IPS DF 19.7 (cell line): ENCODE results near the gene CCDC50.

Experiments used
- DNase-seq: peaks from one replicate; pipeline ENCODE4 v3.0.0-alpha.2; 2013; ENCODE audit warnings: low read depth, low spot score

Gene CCDC50

DNA sequence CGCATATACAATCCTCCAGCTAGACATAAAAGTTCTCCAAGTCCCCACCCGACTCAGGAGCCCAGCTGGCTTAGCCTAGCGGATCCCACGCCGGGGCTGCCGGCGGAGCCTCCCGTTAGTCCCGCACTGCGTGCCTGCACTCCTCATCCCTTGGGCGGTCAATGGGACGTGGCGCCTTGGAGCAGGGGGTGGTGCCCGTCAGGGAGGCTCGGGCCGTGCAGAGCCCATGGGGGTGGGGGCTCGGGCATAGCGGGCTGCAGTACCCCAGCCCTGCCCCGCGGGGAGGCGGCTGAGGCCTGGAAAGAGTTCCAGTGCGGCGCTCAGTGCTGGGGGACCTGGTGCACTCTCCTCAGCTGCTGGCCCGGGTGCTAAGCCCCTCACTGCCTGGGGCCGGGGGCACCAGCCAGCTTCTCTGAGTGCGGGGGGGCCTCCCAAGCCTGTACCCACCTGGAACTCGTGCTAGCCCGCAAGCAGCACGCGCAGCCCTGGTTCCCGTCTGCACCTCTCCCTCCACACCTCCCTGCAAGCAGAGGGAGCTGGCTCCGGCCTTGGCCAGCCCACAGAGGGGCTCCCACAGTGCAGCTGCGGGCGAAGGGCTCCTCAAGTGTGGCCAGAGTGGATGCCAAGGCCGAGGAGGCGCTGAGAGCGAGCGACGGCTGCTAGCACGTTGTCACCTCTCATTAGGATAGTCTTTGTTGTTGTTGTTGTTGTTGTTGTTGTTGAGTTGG, 12.2 kb upstream of the CCDC50 start:
- no peak for DNase-seq

DNA sequence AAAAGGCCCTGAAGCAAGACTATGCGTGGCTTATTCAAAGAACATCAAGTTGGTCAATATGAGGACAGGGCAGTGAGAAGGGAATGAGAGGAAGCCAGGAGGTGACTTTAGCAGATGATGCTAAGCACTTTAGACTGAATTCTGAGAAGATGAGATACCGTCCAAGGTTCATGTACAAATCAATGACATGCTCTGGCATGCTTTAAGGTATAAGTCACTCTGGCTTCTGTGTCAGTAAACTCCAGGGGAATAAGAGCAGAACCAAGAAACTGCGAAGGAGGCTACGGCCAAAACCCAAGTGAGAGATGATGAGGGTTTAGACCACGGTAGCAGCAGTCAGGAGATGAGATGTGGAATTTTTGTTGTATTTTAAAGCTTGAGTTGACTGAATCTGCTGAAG, 8.9 kb upstream of the CCDC50 start:
- DNase-seq, result no peak

DNA sequence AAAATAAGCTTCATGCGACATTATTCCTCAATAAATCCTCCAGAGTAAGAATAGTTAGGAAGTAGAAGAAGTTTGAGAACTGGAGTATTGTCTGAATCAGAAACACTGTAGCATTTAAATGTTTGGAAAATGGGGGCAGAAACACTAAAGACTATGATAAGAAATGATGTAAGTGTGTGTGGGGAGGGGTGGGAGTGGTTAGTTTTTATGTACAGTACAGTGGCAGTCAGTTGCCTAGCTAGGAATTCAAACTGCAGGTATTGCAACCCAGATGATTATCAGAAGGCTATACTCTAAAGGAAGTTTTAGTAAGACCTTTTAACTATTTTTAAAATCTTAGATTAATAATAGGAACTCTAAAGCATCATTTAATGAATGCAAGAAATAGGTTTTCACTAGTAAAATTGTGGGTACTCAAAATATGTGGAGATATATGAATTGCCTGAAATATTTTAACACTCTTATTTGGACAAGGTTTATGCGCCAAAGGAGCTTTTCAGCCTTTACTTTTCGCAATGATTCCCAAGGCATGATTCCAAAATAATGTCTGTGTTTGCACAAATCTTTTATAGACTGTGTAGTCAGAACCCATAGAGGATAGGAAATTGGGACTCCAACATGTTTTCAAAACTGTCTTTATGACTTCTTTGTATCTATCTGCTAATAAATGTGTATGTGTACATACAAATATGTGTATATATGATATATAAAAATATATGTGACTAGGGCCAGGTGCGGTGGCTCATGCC, 8.0 kb upstream of the CCDC50 start:
- DNase-seq, result no peak

DNA sequence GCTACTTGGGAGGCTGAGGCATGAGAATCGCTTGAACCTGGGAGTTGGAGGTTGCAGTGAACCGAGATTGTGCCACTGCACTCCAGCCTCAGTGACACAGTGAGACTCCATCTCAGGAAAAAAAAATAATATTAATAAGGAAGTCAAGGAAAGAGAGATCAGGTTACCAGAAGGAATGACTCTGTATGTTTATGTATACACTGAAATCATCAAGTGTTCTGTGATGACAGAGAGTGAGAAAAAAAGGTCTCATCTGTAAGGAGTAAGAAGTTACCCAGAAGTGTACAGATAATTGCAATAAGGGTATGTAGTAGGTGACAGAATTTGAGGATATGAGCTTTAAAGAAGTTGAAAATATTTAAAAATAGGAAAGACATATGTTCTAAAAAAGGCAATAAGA, 4.3 kb upstream of the CCDC50 start:
- DNase-seq, result no peak

DNA sequence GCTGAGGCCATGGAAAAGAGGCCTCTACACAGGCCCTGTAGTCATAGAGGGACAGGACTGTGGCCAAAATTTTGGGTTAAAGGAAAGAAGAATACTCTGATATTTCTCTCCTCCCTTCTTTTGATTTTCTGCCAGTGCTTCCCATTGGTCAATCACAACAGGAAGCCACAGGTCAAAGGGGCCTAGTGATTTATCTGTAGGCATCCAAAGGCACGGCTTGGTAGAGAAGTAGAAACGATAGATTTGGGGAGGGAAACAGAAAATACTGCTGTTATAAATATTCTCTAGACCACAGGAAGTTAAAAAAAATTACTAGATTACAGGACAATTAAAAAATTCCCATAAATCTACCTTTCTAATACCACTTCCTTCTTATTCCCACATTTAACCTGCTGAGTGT, 1.7 kb upstream of the CCDC50 start:
- DNase-seq, result no peak

DNA sequence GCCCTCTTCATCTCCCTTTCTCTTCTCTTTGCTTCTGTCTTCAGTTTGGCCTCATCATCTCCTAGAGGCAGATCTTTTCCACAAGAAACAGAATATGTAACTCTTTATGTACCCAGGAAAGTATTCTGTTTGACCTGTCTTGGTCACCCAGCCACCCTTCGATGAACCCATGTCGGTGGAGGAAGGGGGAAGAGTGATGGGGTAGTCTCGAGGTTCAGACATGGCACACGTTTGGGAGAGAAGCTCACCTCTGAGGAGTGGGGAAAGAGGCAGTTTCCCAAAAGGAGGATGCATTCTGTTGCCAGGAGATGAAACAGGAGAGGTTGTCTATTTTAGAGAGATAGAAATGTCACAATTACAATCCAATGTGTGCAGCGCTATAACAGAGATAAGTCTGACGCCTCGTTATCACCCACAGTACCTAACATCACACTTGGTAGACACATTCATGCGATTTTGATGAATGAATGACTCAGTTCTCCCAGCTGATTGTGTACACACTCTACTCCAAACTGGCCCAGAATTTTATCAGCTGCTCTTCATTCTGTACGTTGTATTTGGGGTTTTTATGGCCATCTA, 722 bp upstream of the CCDC50 start:
- no peak for DNase-seq

DNA sequence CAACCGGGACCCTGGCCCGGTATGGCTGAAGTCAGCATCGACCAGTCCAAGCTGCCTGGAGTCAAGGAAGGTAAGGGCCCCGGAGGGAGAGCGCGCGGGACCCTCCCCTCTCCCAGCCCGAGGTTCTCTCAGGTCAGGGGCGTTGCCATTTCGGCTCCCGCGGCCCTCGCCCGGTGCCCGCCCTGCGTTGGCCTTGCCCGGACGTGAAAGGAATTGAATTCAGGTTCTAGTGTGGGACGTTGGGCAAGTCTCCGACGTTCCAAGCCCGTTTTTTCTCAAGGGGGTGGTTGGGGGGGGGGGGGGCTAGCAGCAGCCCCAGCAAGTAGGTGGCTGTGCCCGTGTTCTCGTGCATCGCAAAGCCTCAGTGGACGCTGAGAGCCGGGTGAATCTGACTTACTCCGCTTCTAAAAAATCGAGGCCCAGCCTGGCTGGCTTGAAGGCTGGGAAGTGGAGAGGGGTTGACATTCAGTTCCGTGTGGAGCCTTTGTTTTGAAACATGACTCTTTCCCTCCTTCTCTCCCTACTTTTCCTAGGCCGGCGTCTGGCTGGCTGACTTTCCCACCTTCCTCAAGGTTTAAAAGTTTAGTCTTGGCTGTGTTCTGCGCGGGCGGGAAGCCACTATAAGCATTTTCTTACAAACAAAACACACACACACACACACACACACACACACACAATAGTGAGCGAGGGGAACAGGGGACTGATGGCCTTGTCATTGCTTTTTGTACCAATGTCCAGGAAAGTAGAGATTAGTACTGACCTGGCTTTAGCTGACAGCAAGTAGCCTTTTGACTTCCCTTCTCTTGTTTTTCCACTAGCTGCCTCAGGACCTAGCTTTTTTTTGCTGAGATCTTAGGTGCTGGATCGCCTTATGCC, 698 bp downstream of the CCDC50 start, which contains the start of gene UTS2B:
TSS of gene UTS2B (minus strand) at position 873 of the 876 bp plus-strand sequence. CDS start 48,337 bp downstream, outside the sequence.
- peak; percentile 28 for DNase-seq

DNA sequence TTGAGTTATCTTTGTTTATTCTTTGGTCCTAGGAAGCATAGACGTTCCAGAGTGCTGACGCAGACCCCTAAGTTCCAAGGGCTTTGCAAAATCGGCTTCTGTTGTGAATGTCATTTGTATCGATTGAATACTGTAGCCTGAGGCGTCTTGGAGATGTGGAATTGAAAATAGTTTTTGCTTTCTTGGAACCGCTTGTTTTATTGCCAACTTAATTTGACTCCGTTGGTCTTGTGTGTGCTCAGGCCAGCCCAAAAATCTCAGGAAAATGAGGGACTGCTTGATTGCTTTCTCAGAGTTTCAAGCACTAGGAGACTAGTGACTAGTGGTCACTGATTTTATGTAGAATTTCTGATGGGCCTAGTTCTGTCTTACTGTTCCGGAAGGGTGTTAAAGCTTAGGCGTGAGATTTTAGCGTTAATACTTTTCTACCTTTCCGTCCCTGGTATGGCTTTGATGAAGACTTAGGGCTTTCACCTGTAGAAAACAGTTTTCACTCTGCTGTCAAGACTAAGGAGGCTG, 1.4 kb downstream of the CCDC50 start:
- no peak for DNase-seq

DNA sequence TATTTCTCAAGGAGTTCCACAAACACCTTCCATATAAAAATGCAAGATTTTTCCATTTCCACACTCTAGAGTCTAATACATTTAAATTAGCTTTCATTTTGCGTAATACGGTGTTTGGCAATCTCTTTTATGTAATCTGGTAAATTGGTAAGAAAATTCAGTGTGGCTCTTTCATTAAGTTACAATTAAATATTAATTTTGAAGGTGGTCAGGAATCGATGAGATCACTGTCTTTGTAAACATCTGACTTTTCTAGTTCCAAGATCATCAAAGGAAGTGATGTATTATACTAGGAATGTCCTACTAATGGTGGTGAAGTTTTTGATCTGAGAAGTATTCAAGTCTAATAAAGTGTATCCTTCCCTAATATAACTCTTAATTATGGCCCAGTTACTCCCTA, 2.2 kb downstream of the CCDC50 start:
- DNase-seq, result no peak

DNA sequence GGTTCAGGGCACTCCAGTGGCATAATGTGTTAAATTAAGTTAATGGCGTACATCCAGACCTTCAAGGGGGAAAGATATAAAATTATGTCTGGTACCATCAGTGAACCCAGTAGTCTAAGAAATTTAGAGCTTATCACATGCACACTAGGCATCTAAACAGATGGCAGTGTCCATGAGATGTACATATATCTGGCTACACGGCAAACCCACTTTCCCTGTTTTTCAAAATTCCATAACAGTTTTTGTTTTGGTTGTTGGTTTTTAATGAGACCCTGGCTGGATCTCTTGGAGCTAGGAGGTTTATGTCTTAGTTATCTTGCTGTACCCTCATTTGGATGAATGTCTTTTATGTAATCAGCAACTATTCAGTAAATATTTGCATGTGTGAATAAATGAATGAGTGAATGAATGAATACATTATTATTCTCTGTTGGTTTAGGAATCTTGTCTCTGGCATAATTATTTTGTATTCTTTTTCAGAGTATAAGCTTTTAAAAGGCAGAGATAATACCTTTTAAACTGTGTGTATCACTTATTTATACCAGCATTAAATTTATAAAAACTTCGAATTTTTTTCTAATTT, 4.2 kb downstream of the CCDC50 start:
- no peak for DNase-seq

DNA sequence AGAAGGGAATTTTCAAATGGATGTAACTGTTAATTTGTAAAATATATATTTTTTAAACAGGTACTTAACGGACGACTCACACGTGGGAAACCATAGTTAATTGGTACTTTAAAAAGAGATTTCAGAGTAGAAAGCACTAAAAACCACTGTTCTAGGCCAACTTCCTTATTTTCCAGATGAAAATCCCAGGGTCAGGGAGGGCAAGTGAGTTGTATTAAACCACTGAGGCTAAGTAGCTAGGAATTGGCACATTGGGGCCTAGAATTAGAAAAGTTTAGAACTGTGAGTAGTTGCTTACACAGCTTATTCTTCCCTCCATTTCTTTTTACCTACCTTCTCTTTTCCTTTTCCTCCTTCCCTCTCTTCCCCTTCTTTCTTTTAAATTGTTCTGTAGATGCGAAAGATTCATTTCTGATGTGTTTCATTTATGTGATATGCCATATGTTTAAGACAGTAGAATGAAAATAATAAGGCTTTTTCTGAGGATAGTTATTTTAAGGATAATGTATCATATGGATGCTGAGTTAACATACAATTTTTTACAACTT, 5.2 kb downstream of the CCDC50 start:
- no peak for DNase-seq

DNA sequence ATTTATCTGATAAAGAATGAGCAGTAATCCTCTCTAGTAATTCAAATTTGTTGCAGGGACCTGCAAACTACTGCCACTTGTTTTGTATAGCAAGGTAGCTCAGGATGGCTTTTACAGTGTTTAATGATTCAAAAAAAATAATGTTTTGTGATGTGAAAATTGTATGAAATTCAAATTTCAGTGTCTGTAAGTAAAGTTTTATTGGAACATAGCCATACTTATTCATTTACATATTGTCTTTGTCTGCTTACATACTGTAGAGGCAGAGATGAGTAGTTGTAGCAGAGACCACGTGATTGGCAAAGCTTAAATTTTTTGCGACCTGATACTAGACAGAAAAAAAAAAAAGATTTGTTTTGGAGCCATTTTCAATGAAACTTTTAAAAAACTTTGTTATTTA, 7.6 kb downstream of the CCDC50 start:
- DNase-seq, result no peak

DNA sequence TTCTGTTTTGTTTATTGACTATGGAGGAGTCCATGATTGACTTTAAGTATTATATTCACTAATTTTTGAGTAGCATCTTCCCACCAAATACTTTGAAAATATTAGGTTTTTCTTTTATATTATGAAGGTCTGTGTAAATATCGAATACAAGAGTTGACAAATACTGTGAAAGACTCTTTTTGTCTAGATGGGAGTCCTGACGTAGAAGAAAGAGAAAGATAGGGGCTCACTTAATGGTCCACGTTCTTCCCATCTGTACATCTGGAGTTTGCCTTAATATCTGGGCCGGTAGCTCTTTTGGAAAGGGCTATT, 8.9 kb downstream of the CCDC50 start:
- no peak for DNase-seq

DNA sequence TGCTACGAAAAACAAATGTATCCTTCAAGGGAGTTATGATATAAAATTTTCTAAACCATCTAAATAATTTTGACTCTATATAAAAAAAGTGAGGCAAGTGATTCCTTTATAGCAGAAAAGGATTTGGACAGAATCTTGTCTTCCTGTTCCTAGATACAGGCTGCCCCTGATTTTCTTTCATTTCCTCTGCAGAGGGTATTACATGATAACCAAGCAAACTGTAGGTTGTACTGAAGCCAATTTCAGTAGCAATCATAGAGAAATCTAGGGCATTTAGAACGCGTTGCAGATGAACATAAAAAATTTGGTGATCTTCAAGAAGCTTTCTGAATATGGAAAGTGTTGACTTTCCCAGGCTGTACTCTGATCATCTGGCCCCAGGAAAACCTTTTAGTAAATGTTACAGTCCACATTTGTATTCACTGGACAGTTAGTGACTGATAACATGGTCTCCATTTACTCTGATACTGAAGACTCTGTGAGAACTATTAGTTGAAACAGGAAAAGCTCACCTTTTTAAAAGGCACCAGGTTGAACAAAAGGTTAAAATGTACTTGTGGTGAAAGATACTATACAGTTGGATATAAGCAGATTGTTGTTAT, 10.2 kb downstream of the CCDC50 start:
- DNase-seq, result no peak

DNA sequence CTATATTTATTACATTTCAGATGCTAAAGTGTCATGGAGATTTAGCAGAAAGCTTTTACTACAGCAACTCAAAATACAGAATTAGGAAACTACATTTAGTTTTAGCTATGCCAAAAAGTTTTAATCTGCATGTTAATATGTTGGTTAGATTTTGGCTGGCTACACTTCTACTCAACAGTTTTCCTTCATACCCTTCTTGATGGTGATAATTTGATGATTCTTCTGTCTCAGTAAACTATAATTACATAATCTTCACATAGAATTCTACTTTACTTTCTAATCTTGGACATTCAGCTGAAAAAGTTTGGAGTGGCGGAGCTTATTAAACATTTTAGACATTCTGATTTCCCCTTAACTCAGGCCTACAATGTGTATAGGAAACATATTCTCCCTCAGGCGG, 11.2 kb downstream of the CCDC50 start:
- DNase-seq, result no peak

DNA sequence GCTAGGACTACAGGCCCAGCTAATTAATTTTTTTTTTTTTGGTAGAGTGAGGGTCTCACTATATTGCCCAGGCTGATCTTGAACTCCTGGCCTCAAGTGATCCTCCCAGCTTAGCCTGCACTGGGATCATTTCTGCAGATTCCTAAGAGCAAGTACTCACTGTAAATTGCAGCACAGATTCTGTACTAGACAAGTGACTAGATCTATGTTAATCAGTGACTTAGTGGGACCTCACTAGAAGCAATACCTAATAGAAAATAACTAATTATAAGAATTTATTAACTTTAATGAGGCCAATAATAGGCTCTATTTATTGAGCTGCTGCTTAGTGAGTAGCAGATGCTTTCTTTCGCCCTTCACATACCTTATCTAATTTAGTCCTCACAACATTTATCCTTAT, 11.8 kb downstream of the CCDC50 start:
- DNase-seq, result no peak

DNA sequence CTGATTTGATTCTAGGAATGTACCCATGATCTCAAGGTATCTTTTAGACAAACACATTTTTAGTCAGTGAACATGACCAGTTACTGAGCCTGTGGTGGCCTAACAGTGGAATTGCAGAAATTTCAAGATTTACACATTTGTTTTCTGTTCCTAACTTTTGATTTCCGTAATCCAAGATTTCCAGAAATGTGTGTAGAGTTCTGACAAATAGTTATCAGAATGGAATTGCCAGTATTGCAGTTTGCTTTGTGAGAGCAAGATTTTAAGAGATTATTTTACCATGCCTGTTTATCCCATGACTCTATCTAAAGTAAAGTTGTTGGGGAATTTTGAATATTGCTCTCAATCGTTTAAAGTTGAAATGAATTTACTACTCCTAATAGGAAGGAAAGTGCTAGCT, 12.8 kb downstream of the CCDC50 start:
- no peak for DNase-seq

DNA sequence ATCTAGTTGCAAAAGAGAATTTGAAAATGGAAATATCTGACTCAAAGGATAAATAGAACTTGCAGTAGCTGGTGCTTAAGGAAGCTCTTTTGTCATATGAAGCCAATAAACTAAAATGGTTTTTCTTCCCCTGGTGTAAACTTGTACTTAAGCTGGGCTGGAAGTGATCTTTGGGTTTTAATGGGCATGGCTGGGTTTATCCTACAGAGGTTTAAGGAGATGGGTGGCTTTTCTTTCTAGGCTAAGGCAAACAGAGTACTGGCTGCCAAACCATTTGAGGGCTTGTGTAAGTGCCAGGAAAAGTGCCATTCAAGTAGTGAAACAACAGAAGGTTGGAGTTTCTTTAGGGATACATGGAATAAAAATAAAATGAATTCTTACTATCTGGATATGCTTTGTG, 13.2 kb downstream of the CCDC50 start:
- no peak for DNase-seq

DNA sequence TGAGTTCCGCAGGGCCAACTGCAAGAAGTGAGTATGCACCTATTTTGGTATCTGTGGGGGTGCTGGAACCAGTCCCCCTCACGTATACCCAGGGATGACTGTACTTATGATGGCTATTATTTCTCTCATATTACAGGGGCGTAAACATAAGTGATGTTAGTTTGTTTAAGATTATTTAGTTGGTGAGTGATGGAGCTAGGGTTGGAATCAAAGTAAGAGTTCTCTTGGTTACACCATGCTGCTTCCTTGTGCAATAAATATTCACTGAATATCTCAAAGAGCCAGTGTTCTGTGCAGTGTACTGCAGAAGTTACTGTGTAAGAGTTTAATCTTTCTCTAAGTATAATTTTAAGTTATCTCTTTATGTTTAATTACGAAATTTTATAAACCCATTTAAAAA, 13.9 kb downstream of the CCDC50 start:
- no peak for DNase-seq

DNA sequence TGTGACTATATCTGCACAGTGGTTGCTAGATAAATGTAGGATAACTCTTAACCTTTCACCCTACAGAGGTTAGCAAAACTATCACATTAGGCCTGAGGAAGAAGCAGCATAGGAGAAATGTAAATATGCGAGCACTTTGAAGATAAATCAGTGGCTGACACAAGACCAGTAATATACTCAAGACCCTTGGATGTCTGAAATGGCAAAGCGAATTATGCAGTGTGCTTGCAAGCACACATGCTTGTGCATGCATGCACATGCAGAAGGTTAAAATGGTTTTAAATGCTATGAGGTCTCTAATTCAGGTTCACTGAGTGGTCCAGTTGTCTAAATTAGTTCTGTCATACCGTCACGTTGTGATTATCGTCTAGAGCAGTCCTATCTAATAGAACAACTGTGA, 14.7 kb downstream of the CCDC50 start:
- DNase-seq, result no peak

DNA sequence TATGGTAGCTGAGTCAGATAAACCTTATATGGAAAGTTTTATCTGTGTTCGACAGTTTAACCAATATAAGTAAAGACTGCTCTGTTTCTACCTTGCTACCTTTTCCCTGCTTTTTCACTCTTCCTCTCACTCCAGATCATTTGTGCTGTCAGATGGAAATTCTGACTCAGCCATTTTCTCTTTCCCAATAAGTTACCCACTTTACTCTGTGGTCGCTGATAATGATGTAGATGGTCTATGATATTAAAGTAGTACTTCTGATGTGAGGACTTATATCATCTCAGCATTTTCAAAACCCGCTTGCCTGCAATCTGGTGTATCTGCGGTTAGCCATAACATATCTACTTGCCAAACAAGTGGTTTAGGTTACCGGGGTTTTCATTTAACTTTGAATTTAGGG, 16.1 kb downstream of the CCDC50 start:
- no peak for DNase-seq
